Activated T-cell treated with anti-CD3 and anti-CD28 coated beads, Interleukin-2, amount 50 U/mL, for 4 hours (primary cell): ENCODE data around the gene PDZK1IP1. TPM values are rescaled to one million over a fixed set of nuclear protein-coding genes. Genes with fewer than 3 reads are reported as not detected.

ENCODE experiments used
- ATAC-seq, 2 donors: fragments of 200-7000 bp; cut with Tn5 transposase; one replicate each; pipeline ENCODE4 v1.10.0; 2021
- DNase-seq: peaks from one replicate; pipeline ENCODE4 v3.0.0-alpha.2; 2020
- H3K27me3 Mint-ChIP-seq: one replicate; pipeline ENCODE4 v1.8.0; 2021; ENCODE audit warnings: low read depth, mixed read lengths
- H3K36me3 Mint-ChIP-seq: one replicate; pipeline ENCODE4 v1.8.0; 2022; ENCODE audit warnings: mixed read lengths; ENCODE audit not compliant: insufficient read depth
- H3K4me1 Mint-ChIP-seq: one replicate; pipeline ENCODE4 v1.8.0; 2021; ENCODE audit warnings: low read depth, mixed read lengths
- H3K4me3 Mint-ChIP-seq: one replicate; pipeline ENCODE4 v1.8.0; 2021; ENCODE audit warnings: mild to moderate bottlenecking, moderate library complexity, mixed read lengths
- H3K9me3 Mint-ChIP-seq: one replicate; pipeline ENCODE4 v1.8.0; 2021; ENCODE audit warnings: mixed read lengths
- total RNA-seq, 3 donors: library from RNA; stranded (reverse); gene quantifications; one replicate each; pipeline ENCODE4 v1.2.1, GENCODE V29; 2021

PDZK1IP1 gene
- total RNA-seq, 3 donors from 2014 or later: not detected

DNA sequence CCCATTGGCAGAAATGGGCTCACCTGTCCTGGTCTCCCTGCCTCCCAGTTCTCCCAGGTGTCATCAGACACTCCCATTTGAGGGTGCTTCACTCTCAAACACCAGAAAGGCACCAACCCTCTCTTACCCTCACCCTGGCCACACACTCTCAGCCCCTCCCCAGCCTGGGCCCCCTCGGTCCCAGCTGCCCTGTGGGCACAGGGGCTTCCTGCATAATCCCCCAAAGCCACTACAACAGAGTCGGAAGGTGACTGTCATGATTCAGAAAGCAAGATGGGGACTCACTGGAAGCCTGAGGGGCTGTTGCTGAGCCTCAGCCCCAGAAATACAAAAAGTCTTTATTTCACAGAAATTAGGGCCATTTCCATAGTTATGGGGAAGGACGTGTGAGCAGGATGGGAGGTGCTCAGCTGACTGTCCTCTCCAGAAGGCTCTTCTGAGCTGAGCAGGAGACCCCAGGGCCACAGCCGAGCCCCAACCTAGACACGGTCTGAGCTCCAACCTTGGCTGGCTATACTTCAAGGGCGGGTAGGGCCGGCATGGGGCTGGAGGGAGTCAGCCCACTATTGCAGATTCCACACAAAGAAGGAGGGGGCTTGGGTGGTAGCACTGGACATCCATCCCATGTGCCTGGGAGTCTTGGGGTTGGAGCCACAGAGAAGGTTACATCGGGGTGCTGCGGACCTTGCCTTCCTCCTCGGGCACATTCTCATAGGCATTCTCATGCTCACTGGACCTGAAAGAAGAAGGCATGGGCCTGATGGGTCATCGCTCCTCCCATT, 6.3 kb downstream of the PDZK1IP1 start:
- H3K9me3 Mint-ChIP-seq: no peaks in the 10 kb centered on the region
- H3K27me3 Mint-ChIP-seq: peaks cover 39% of the 10 kb centered on the region
- H3K4me1 Mint-ChIP-seq: peaks cover 8% of the 10 kb centered on the region
- H3K36me3 Mint-ChIP-seq: no peaks in the 10 kb centered on the region
- H3K4me3 Mint-ChIP-seq: no peak overlapping the region
- ATAC-seq (no peak), DNase-seq (no peak)

DNA sequence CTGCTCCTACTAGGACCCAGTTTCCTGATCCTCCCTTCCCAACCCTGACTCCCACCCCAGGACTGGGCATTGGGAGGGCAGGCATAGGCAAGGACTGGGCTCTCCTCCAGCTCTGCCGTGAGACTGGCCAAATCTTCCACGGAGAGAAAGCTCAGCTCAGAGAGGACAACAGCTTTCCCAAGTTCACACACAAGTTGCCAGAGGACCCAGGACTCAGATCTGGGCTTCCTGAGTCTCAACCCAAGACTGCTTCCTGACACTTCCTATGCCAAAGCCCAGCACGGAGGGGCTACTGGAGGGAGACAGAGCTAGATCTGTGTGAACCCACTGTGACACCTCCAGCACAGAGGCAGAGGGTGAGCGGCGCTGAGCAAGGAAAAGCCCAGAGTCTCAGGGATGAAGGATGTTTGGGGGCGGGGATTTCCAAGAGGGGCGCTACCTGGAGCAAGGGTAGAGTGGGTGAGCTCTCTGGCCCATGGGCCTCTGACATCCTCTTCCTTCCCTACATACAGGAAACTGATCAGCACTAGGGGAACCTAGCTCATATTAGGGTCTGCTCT, 7.1 kb downstream of the PDZK1IP1 start:
- Mint-ChIP-seq H3K27me3 (peaks cover 39% of the 10 kb centered on the region), H3K9me3 (no peaks in the 10 kb centered on the region), H3K36me3 (no peaks in the 10 kb centered on the region), H3K4me1 (peaks cover 8% of the 10 kb centered on the region), H3K4me3 (no peak overlapping the region)
- ATAC-seq (no peak), DNase-seq (no peak)

DNA sequence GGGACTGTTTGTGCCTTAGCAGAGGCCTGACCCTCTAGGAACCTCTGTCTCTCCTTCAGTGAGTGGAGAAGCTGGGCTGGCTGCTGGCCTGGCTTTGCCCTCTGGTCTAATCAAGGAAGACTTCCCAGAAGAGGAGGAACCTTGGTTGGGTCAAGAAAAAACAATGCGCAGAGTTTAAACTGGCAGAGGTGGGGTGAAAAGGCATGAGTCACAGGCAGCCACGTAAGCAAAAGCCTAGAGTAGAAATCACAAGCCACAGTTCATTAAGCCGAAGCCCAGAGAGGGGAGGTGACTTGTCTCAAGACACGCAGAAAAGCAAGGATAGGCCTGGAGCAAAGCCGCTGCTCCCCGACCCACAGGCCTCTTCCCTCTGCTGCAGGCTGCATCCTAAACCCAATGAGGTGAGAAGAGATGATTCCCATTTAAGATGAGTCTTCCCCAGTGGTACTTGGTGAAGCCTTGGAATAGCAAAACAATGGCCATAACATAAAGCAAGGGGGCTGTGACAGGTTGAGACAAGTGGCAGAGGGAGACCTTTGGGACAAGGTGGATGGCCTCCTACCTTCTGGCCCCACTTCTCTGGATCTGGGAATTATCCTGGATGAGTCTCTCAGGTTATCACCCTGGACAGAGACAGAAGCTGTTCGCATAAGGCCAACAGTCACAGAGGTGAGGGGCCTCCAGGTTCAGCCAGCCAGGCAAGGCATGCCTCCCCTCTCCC, 7.7 kb downstream of the PDZK1IP1 start:
- Mint-ChIP-seq H3K36me3 (no peaks in the 10 kb centered on the region), H3K27me3 (peaks cover 39% of the 10 kb centered on the region), H3K4me1 (peaks cover 8% of the 10 kb centered on the region), H3K4me3 (no peak overlapping the region), H3K9me3 (no peaks in the 10 kb centered on the region)
- DNase-seq: no peak
- no peak for ATAC-seq

DNA sequence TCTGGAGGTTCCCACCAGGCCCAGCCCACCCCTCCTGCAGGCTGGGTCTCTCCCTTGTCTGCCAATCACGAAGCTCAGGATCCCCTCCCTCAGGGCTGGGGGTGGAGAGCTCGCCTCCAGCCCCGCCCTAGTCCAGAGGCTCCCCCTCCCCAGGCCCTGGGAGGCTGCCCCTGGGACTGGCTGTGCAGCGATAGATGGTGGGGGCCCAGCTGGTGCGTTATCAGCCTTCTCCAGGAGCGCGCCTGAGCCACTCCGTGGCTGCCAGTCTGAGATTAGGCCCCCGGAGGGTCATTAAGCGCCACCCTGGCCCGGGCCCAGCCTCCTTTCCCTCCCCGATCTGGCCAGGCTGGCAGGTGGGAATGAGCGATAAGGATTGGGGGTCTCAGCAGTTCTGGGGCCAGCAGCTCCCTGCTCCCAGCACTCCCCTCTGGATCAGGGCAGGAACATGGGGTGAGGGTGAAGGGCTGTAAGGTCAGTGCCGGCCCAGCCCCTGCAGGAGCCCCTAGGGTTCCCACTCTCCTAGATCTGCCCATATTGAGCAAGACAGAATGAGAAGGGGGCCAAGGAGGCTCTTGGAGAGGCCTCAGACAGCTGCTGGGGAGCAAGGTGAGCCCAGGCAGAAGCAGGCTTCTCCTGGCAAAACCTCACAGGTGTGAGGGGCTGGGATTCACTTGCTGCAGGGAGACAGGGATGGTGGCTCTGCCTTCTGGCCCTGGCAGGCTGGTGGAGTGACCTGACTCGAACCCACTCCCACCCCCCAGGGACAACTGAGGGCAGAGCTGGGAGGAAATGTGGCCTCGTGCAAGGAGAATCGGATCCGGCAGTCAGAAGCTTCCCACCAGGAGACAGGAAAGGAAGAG, 8.5 kb downstream of the PDZK1IP1 start:
- no peak for DNase-seq
- Mint-ChIP-seq H3K9me3 (no peaks in the 10 kb centered on the region), H3K4me1 (peaks cover 8% of the 10 kb centered on the region), H3K27me3 (peaks cover 39% of the 10 kb centered on the region), H3K36me3 (no peaks in the 10 kb centered on the region), H3K4me3 (no peak overlapping the region)
- no peak for ATAC-seq

DNA sequence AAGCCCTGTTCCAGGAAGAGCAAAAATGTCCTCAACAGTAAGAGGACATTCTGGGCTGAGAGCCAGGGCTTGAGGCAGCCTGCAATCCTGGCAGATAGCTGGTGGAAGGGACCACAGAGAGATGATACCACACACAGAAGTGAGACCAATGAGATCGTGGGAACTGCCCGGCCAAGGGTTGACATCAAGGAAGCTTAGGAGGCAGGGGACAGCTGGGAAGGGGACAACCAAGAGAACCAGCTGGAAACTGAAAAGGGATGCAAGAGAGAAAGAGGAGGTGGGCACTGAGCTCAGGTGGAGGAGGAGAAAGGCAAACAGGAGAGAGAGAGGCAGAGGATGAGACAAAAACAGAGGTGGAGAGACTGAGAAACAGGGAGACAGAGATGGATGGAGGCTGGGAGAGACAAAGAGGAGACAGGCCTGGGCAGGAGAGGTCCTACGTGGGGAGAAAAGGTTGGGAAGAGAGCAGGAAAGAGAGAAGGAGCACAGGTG, 9.2 kb downstream of the PDZK1IP1 start:
- no peak overlapping the region for H3K4me3 Mint-ChIP-seq
- no peak for ATAC-seq
- DNase-seq: no peak
- H3K27me3 Mint-ChIP-seq: peaks cover 43% of the 10 kb centered on the region
- H3K9me3 Mint-ChIP-seq: no peaks in the 10 kb centered on the region
- peaks cover 8% of the 10 kb centered on the region for H3K4me1 Mint-ChIP-seq
- no peaks in the 10 kb centered on the region for H3K36me3 Mint-ChIP-seq

DNA sequence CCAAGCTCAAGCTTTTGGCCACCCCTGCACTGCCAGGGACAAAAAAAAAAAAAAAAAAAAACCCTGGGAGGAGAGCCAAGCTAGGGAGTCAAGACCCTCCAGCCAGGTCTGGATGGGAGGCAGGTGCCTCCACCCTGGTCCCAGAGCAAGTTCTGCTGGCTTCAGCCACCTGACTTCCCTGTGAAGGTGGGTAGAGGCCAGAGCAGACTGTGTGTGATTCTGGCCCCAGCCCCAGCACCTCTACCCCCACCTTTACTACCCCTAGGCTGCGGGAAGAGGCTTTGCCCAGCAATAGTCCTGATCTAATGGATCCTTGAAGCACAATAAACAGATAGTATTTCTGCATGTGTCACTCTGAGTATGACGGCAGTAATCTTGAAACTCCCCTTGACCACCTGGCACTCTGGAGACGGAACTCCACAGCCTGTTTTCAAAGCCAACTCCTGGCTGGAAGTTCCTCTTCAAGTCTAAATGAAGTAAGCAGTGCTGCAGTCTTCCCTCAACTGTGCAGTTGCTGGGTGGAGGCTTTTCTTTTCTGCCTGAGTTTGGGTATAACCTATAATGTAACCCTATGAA, 9.8 kb downstream of the PDZK1IP1 start:
- Mint-ChIP-seq H3K9me3 (no peaks in the 10 kb centered on the region), H3K36me3 (no peaks in the 10 kb centered on the region), H3K27me3 (peaks cover 47% of the 10 kb centered on the region), H3K4me1 (peaks cover 8% of the 10 kb centered on the region), H3K4me3 (no peak overlapping the region)
- DNase-seq (no peak), ATAC-seq (no peak)

DNA sequence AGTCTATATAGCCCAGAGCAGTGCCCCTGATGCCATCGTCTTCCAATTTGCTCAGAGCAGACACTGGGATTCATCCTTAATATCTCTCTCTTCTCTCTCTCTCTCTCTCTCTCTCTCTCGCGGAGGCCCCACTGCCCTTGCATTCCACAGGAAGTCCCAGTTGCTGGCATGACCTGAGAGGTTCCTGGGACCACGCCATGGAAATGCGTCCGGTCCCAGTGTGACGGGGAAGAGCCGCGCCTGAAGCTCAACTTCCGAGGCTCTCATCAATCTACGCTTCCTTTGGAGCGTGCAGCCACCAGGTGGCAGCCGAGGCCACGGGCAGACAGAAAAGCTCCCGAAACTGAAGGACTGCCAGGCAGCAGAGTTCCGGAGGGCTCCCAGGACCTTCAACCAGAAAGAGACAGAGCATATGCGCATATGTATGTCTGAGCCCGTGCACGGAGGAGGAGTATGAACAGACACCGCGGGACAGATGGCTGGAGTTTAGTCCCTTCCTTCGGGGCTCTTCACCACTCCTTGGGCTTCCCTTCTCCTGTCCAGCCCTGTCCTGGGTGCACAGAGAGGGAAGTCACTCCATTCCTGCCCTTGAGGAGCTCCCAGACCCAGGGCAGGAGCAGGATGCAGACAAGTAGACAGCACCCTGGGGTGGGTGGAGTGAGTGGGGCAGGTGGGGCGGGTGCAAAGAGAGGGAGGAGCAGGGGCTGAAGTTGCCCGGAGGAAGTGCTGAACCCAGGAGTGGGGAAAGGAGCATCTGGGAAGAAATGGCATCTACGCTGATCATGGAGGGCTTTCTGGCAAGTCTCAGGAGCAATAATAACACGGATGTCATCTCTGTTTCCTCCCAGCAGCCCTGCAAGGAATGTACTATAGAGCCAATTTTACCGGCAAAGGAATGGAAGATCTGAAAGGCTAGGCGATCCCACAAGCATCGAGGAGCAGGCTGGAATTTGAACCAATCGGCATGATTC, 10.5 kb downstream of the PDZK1IP1 start:
- H3K27me3 Mint-ChIP-seq: peaks cover 49% of the 10 kb centered on the region
- peaks cover 8% of the 10 kb centered on the region for H3K4me1 Mint-ChIP-seq
- H3K4me3 Mint-ChIP-seq: peak overlapping the region; percentile 75
- H3K36me3 Mint-ChIP-seq: no peaks in the 10 kb centered on the region
- ATAC-seq: peak; percentile 84
- H3K9me3 Mint-ChIP-seq: no peaks in the 10 kb centered on the region
- peak; percentile 55 for DNase-seq

DNA sequence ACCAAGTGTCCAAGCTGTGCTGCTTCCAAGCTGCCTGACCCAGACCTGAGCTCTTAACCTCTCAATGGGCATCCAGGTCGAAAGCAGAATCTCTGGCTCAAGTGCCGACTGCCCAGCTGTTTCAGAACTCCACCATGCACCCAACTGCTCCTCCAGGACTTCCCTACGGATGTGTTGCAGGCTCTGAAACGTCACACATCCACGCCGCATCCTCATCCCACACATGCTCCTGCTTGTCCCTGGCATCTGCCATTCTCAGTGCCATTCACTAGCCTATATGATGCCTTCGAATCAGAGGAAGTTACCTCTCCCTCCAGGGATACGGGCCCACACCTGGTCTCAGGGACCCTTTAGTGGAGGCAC, 11.2 kb downstream of the PDZK1IP1 start:
- ATAC-seq (no peak), DNase-seq (no peak)
- H3K4me1 Mint-ChIP-seq: peaks cover 8% of the 10 kb centered on the region
- H3K27me3 Mint-ChIP-seq: peaks cover 52% of the 10 kb centered on the region
- no peaks in the 10 kb centered on the region for H3K36me3 Mint-ChIP-seq
- no peaks in the 10 kb centered on the region for H3K9me3 Mint-ChIP-seq
- no peak overlapping the region for H3K4me3 Mint-ChIP-seq

DNA sequence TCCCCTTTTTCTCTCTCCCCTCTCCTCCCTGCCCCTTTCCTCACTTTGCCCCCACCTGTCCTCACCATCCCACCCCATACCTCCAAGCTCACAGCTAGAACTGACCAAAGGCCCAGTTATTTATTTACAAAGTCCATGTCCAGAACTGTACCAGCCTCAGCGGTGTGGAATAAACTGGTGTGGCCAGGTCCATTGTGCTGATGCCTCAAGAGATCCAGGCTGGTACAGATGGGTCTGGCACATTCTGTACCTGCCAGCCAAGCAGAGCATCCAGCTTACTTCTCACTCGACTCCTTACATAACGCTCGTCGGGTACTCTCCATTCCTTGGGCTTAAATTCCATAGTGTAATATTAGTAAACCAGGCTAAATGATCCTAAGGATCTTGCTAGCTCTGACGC, 11.8 kb downstream of the PDZK1IP1 start:
- ATAC-seq: no peak
- H3K27me3 Mint-ChIP-seq: peaks cover 46% of the 10 kb centered on the region
- H3K9me3 Mint-ChIP-seq: no peaks in the 10 kb centered on the region

DNA sequence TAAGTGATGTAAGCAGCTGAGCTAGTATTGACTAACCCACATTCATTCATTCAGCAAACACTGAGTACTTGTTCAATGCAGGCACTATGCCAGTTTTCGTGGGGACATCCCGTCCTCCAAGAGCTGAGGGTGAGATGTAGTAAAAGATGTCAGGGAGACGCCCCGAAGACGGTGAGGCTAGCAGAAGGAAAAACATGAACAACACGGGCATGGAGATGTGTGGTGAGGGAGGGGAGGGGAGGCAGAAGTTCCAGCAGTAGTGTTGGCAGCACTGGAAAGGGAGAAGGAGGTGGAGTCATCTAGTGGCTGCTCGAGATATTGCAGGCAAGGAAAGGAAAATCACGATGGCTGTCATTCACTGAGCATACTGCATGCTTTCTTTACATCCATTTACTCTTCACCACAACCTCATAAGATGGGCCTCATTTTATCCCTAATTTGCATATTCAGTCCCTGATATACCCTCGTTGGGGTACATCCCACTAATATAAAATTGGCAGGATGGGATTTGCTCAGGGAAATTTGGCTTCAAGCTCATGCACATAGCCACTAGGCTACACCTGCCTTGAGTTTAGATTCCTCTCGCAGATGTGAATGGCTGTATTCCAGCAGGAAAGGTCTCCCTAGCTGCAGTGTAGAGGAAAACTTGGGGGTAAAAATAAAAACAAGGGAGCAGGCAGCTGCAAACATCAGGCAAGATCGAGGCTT, 14.5 kb downstream of the PDZK1IP1 start:
- Mint-ChIP-seq H3K27me3 (peaks cover 29% of the 10 kb centered on the region), H3K9me3 (no peaks in the 10 kb centered on the region), H3K4me3 (no peak overlapping the region), H3K4me1 (peaks cover 8% of the 10 kb centered on the region), H3K36me3 (no peaks in the 10 kb centered on the region)
- DNase-seq (peak; percentile 20), ATAC-seq (peak; percentile 35 to 41)

More for the DNA sequence above, 11.8 kb downstream of the PDZK1IP1 start:
- DNase-seq: no peak
- no peak overlapping the region for H3K4me3 Mint-ChIP-seq
- no peaks in the 10 kb centered on the region for H3K36me3 Mint-ChIP-seq
- peaks cover 8% of the 10 kb centered on the region for H3K4me1 Mint-ChIP-seq

DNA sequence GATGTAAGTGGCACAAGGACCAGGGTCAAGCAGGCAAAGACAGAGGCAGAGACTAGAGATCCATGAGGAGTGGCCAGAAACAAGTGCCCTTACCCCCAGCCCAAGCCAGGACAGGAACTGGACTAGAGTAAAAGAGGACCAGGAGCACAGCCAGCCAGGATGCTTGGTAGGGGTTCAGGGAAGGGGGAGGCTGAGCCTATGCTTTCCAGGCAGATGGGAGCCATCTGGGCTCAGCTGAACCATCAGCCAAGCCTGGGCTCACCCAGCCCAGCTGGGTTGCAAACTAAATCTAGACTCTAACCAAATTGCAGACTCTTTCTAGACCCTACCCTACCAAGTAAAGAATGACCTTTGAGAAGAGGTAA, 15.2 kb downstream of the PDZK1IP1 start:
- no peak for ATAC-seq
- Mint-ChIP-seq H3K27me3 (peaks cover 26% of the 10 kb centered on the region), H3K36me3 (no peaks in the 10 kb centered on the region), H3K4me1 (peaks cover 7% of the 10 kb centered on the region), H3K9me3 (no peaks in the 10 kb centered on the region), H3K4me3 (no peak overlapping the region)
- no peak for DNase-seq

DNA sequence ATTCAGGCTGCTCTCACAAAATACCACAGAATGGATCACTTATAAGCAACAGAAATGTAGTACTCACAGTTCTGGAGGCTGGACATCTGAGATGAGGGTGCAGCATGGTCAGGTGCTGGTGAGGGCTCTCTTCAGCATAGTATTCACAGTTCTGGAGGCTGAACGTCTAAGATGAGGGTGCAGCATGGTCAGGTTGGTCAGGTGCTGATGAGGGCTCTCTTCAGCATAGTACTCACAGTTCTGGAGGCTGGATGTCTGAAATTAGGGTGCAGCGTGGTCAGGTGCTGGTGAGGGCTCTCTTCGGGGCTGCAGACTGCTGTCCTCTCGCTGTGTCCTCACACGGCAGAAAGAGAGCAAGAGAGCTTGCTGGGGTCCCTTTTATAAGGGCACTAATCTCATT, 17.1 kb downstream of the PDZK1IP1 start:
- H3K27me3 Mint-ChIP-seq: peaks cover 28% of the 10 kb centered on the region
- ATAC-seq: no peak
- no peak for DNase-seq
- no peak overlapping the region for H3K4me3 Mint-ChIP-seq
- H3K4me1 Mint-ChIP-seq: no peaks in the 10 kb centered on the region
- H3K9me3 Mint-ChIP-seq: no peaks in the 10 kb centered on the region
- H3K36me3 Mint-ChIP-seq: no peaks in the 10 kb centered on the region
